Measurements from ENCODE around the gene LMO7. TPM values are rescaled to one million over a fixed set of nuclear protein-coding genes. Genes with fewer than 3 reads are reported as not detected.
"Not testable (repeated sequence)": the region's sequence is repeated elsewhere in the genome, so short reads cannot be mapped to it uniquely, and the experiment has no call there.

Gene LMO7
- total and polyA plus RNA-seq, 2 of the 8 experiments (the other 6 are each of a cell fraction or from before 2014, with no cell fraction given), result 8.1 to 28.3 TPM

DNA sequence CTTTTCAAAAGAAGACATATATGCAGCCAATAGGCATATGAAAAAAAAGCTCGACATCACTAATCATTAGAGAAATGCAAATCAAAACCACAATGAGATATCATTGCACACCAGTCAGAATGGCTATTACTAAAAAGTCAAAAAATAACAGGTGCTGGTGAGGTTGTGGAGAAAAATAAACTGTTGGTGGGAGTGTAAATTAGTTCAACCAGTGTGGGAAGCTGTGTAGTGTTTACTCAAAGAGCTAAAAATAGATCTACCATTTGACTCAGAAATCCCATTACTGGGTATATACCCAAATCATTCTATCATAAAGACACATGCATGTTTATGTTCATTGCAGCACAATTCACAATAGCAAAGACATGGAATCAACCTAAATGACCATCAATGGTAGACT is 106.9 kb downstream of the LMO7 start:
- H2BK120ac ChIP-seq (replicated peaks; ENCODE audit: low read depth, low read length); CTCF ChIA-PET (ENCODE audit: partially characterized antibody); DNase-seq (ENCODE audit: low read depth in 1 of 2, low spot score in 2 of 2); H3K27me3 ChIP-seq (replicated peaks in 1 of 4; ENCODE audit: control insufficient read depth in 3 of 4, extremely low read depth in 1 of 4, insufficient read depth in 3 of 4, low read length in 3 of 4); H3K79me2 ChIP-seq (ENCODE audit: control insufficient read depth in 1 of 2, insufficient read depth in 2 of 2, low read length in 2 of 2); H3K4me3 ChIP-seq (ENCODE audit: extremely low read depth in 1 of 4, insufficient read depth in 2 of 4, low read depth in 3 of 4, low read length in 4 of 4); H2BK5ac ChIP-seq (ENCODE audit: low read depth, low read length); H4K20me1 ChIP-seq (replicated peaks in 1 of 2; ENCODE audit: control insufficient read depth in 1 of 2, insufficient read depth in 2 of 2, low read length in 2 of 2); H3K4ac ChIP-seq (replicated peaks; ENCODE audit: insufficient read length, low read depth, low read length); FAIRE-seq; H4K8ac ChIP-seq (ENCODE audit: extremely low read depth, insufficient read depth, low read length); H3K23me2 ChIP-seq (ENCODE audit: low read depth, low read length); H3K18ac ChIP-seq (ENCODE audit: extremely low read depth, low read length); H4K5ac ChIP-seq (ENCODE audit: insufficient read length, low read depth, low read length); H3K4me1 ChIP-seq (replicated peaks in 1 of 4; ENCODE audit: control insufficient read depth in 3 of 4, insufficient read depth in 4 of 4, low read length in 3 of 4); H3K9ac ChIP-seq (replicated peaks in 1 of 4; ENCODE audit: extremely low read depth in 1 of 4, low read depth in 3 of 4, low read length in 3 of 4); H3K79me1 ChIP-seq (ENCODE audit: low read depth, low read length); H2AFZ ChIP-seq (ENCODE audit: low read length); POLR2A ChIA-PET (ENCODE audit: partially characterized antibody); H3K9me3 ChIP-seq (ENCODE audit: insufficient read depth in 2 of 2, low read depth in 1 of 2, low read length in 1 of 2); H3K23ac ChIP-seq (ENCODE audit: insufficient read length); H3K27ac ChIP-seq (ENCODE audit: low read depth, low read length); H2BK15ac ChIP-seq (ENCODE audit: low read length); H4K91ac ChIP-seq (replicated peaks; ENCODE audit: insufficient read length, low read length); H3K56ac ChIP-seq (replicated peaks; ENCODE audit: insufficient read length, low read depth, low read length); H2AK5ac ChIP-seq (ENCODE audit: low read depth, low read length); H3K36me3 ChIP-seq (ENCODE audit: control insufficient read depth in 2 of 4, insufficient read depth in 4 of 4, low read length in 3 of 4); H3K14ac ChIP-seq (ENCODE audit: insufficient read length); H2BK12ac ChIP-seq (ENCODE audit: low read depth, low read length); H2BK20ac ChIP-seq (ENCODE audit: low read length); H3K4me2 ChIP-seq (ENCODE audit: insufficient read depth in 1 of 2, low read depth in 2 of 2, low read length in 2 of 2): not testable (repeated sequence)
- 85% methylated on average over 1 of the region's 1 CpG; no CpG with 5 or more reads in 1 of the 2 experiments for WGBS, 2 experiments (ENCODE audit: extremely low coverage in 1 of 2, insufficient coverage in 1 of 2, insufficient read length in 1 of 2, insufficient replicate concordance in 2 of 2, low coverage in 1 of 2, low lambda C conversion rate in 2 of 2, missing lambda C conversion rate in 1 of 2)
